HepG2 (cell line): ENCODE measurements around the gene FAM167B. TPM values are rescaled to one million over a fixed set of nuclear protein-coding genes. Genes with fewer than 3 reads are reported as not detected.

Experiments used
- ARHGAP35 ChIP-seq: sonication (generic); formaldehyde crosslinking; IDR thresholded peaks from 2 replicates; pipeline ENCODE4 v1.9.0; 2022; ENCODE audit warnings: mild to moderate bottlenecking, inconsistent platforms, moderate library complexity, missing genetic modification reagents, borderline replicate concordance
- ARNTL ChIP-seq: sonication (generic); formaldehyde crosslinking; IDR thresholded peaks from 2 replicates; pipeline ENCODE4 v1.4.0; 2020; ENCODE audit warnings: mild to moderate bottlenecking, missing genetic modification reagents
- KMT2A ChIP-seq: sonication (generic); formaldehyde crosslinking; IDR thresholded peaks from 2 replicates; pipeline ENCODE4 v1.4.0; 2020; ENCODE audit warnings: missing genetic modification reagents
- REST ChIP-seq, 2 experiments: IDR thresholded peaks; 2 replicates each; pipeline ENCODE4 v1.6.1; 2011 to 2012; ENCODE audit warnings: low read length in 2 of 2, borderline replicate concordance in 1 of 2, low read depth in 1 of 2, mild to moderate bottlenecking in 1 of 2, moderate library complexity in 1 of 2
- RFX5 ChIP-seq: IDR thresholded peaks from 2 replicates; pipeline ENCODE4 v1.6.1; 2011; ENCODE audit warnings: low read depth, low read length, improper control_type of control experiment
- SOX13 ChIP-seq, 3 experiments: fragments of 450-650 bp in 1 of 3; sonication (generic) in 1 of 3; formaldehyde crosslinking in 1 of 3; IDR thresholded peaks in 2 of 3; conservative IDR thresholded peaks in 1 of 3; 2 replicates each; pipeline versions ENCODE4 v1.5.0 to v1.6.1; 2016 to 2020; ENCODE audit warnings: antibody characterized with exemption in 1 of 3, mild to moderate bottlenecking in 1 of 3, missing compliant biosample characterization in 1 of 3, missing genetic modification reagents in 1 of 3, moderate library complexity in 1 of 3
- SP140L ChIP-seq: sonication (generic); formaldehyde crosslinking; IDR thresholded peaks from 2 replicates; pipeline ENCODE4 v1.4.0; 2020; ENCODE audit warnings: missing genetic modification reagents, borderline replicate concordance
- ZNF546 ChIP-seq: sonication (generic); formaldehyde crosslinking; conservative IDR thresholded peaks from 2 replicates; pipeline ENCODE4 v1.8.1; 2023; ENCODE audit warnings: mild to moderate bottlenecking, missing genetic modification reagents
- ZNF703 ChIP-seq: sonication (generic); formaldehyde crosslinking; IDR thresholded peaks from 2 replicates; pipeline ENCODE4 v1.5.1; 2020; ENCODE audit warnings: missing genetic modification reagents, mild to moderate bottlenecking, moderate library complexity, borderline replicate concordance
- polyA plus RNA-seq, 8 experiments: library from polyadenylated mRNA; depleted of rRNA in 3 of 8; stranded (reverse) in 7 of 8; unstranded in 1 of 8; fragments of >200 nt; fragmentation: Illumina TruSeq in 4 of 8; extraction: Trizol in 4 of 8; gene quantifications; 2 replicates each; pipeline versions ENCODE4 v1.2.1 to v1.2.3, GENCODE V29; 2011 to 2016; ENCODE audit warnings: low read depth in 4 of 8, missing spikeins in 1 of 8, mixed read lengths in 1 of 8; ENCODE audit not compliant: insufficient read depth in 1 of 8
- total RNA-seq, 5 experiments: library from RNA; depleted of rRNA; stranded (reverse); fragments of >200 nt; fragmentation: Illumina TruSeq; extraction: Trizol; gene quantifications; 2 replicates each; pipeline ENCODE4 v1.2.3, GENCODE V29; 2016; ENCODE audit warnings: low read depth in 1 of 5
- TF ChIP-seq, protein P1 (sequence below), 2 experiments: fragments of 450-650 bp in 1 of 2; sonication (generic) in 1 of 2; formaldehyde crosslinking in 1 of 2; IDR thresholded peaks; 2 replicates each; pipeline versions ENCODE4 v1.6.1 to v1.8.0; 2016 to 2022; ENCODE audit warnings: antibody characterized with exemption in 1 of 2, mild to moderate bottlenecking in 1 of 2, missing genetic modification reagents in 1 of 2

The FAM167B gene
- total and polyA plus RNA-seq, 2 of the 13 experiments (the other 11 are each of a cell fraction or from before 2014, with no cell fraction given): 0.15 to 0.70 TPM

DNA sequence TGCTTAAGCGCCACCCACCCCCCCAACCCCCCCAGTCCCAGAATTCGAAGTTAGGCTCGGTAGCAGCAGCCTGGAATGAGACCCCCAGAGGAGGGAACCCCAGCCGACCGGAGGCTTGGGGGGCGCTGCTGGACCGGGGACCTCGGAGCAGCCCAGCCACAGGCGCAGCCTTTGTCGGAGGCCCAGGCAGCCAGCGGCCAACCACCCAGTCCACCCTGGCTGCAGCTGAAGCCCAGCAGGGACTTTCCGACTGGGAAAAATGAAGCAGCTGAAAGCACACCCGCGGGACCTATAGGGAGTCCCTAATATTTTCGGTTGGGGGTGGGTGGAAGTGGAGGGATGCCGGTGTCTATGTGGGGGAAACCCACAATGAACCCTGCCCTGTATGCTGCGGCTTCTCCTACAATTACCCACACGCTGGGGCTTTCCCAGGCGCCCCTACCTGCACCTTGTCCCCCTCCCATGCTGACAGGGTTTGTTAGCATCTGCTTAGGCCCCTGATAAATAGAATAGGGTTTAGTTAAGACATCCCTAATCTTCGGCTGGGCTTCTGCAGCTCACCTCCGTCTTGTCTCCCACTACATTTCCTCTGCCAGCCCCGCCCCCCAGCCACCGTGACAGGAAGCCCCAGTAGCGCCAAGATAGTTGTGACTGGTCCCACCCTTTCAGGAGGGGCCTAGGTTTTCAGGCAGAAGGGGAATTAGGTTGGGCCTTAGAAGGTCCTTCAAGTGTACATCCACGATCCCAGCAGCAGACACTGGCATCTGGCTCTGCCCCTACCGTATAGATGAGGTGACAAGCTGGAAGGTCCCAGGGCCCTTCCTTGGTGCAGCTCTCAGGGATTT is 45.8 kb upstream of the FAM167B start (continued):
- TF ChIP-seq REST (IDR thresholded peaks at IDR 0.05; ENCODE audit: borderline replicate concordance in 1 of 2, low read depth in 1 of 2, low read length in 2 of 2) (no peak), ARHGAP35 (no peak), ZNF546 (CRISPR knock-in tag) (no peak), ARNTL (CRISPR knock-in tag) (no peak; the same call in 1 of the 2 replicates), SP140L (no peak), RFX5 (no peak), ZNF703 (CRISPR knock-in tag) (no peak), SOX13 (IDR thresholded peaks at IDR 0.05) (no peak), SOX13 (CRISPR knock-in tag; conservative IDR thresholded peaks at IDR 0.05 in 1 of 2, IDR thresholded peaks at IDR 0.05 in 1 of 2) (no peak), KMT2A (CRISPR knock-in tag) (no peak)
- TF ChIP-seq, protein P1, sequence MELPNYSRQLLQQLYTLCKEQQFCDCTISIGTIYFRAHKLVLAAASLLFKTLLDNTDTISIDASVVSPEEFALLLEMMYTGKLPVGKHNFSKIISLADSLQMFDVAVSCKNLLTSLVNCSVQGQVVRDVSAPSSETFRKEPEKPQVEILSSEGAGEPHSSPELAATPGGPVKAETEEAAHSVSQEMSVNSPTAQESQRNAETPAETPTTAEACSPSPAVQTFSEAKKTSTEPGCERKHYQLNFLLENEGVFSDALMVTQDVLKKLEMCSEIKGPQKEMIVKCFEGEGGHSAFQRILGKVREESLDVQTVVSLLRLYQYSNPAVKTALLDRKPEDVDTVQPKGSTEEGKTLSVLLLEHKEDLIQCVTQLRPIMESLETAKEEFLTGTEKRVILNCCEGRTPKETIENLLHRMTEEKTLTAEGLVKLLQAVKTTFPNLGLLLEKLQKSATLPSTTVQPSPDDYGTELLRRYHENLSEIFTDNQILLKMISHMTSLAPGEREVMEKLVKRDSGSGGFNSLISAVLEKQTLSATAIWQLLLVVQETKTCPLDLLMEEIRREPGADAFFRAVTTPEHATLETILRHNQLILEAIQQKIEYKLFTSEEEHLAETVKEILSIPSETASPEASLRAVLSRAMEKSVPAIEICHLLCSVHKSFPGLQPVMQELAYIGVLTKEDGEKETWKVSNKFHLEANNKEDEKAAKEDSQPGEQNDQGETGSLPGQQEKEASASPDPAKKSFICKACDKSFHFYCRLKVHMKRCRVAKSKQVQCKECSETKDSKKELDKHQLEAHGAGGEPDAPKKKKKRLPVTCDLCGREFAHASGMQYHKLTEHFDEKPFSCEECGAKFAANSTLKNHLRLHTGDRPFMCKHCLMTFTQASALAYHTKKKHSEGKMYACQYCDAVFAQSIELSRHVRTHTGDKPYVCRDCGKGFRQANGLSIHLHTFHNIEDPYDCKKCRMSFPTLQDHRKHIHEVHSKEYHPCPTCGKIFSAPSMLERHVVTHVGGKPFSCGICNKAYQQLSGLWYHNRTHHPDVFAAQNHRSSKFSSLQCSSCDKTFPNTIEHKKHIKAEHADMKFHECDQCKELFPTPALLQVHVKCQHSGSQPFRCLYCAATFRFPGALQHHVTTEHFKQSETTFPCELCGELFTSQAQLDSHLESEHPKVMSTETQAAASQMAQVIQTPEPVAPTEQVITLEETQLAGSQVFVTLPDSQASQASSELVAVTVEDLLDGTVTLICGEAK (IDR thresholded peaks at IDR 0.05): no peak
- TF ChIP-seq, protein P1 (CRISPR knock-in tag; IDR thresholded peaks at IDR 0.05): no peak
